ENCODE data around the gene IGSF21. TPM values are rescaled to one million over a fixed set of nuclear protein-coding genes. Genes with fewer than 3 reads are reported as not detected.

Gene IGSF21
- polyA plus RNA-seq, 1 of the 3 experiments (the other 2 are of a cell fraction): not detected

GRCh38 chr1:18062185-18062584 is 45.4 kb upstream of the IGSF21 start:
- Histone ChIP-seq H2AFZ (ENCODE audit: low read depth) (no peak overlapping the region), H4K20me1 (ENCODE audit: insufficient read depth) (no peaks in the 10 kb centered on the region), H3K4me3 (ENCODE audit: low read depth in 2 of 2, low read length in 1 of 2) (no peak overlapping the region), H3K4me2 (no peak overlapping the region), H3F3A (replicated peaks; ENCODE audit: insufficient read depth) (no peaks in the 10 kb centered on the region), H3K9ac (no peak overlapping the region), H3K36me3 (replicated peaks in 1 of 2; ENCODE audit: control insufficient read depth in 1 of 2, insufficient read depth in 2 of 2, low read length in 1 of 2) (no peaks in the 10 kb centered on the region), H3K9me2 (no peaks in the 10 kb centered on the region), H3K4me1 (ENCODE audit: control insufficient read depth in 1 of 2, insufficient read depth in 2 of 2, low read depth in 1 of 2, low read length in 1 of 2) (peaks cover 0 to 11% of the 10 kb centered on the region in 2 experiments; a peak in 1 of 4 replicates), H3K79me2 (ENCODE audit: insufficient read depth) (no peaks in the 10 kb centered on the region), H3K9me3 (no peaks in the 10 kb centered on the region), H3K27me3 (ENCODE audit: insufficient read depth) (no peaks in the 10 kb centered on the region), H3K27ac (ENCODE audit: low read depth in 2 of 2, low read length in 1 of 2) (no peak overlapping the region)
- no peak for DNase-seq
- WGBS (ENCODE audit: low lambda C conversion rate): 58% methylated on average over 3 of the region's 3 CpGs
- CTCF ChIA-PET: no interaction called here
- POLR2A ChIA-PET: no interaction called here
- TF ChIP-seq GATA2 (CRISPR knock-in tag; IDR thresholded peaks at IDR 0.05): no peak
- TF ChIP-seq GABPA (IDR thresholded peaks at IDR 0.05; ENCODE audit: low read depth): no peak
- no peak for TF ChIP-seq RXRA (IDR thresholded peaks at IDR 0.05; ENCODE audit: borderline replicate concordance, low read depth)
- TF ChIP-seq SIN3A (IDR thresholded peaks at IDR 0.05; ENCODE audit: borderline replicate concordance, low read depth, low read length): no peak
- TF ChIP-seq, protein P1, sequence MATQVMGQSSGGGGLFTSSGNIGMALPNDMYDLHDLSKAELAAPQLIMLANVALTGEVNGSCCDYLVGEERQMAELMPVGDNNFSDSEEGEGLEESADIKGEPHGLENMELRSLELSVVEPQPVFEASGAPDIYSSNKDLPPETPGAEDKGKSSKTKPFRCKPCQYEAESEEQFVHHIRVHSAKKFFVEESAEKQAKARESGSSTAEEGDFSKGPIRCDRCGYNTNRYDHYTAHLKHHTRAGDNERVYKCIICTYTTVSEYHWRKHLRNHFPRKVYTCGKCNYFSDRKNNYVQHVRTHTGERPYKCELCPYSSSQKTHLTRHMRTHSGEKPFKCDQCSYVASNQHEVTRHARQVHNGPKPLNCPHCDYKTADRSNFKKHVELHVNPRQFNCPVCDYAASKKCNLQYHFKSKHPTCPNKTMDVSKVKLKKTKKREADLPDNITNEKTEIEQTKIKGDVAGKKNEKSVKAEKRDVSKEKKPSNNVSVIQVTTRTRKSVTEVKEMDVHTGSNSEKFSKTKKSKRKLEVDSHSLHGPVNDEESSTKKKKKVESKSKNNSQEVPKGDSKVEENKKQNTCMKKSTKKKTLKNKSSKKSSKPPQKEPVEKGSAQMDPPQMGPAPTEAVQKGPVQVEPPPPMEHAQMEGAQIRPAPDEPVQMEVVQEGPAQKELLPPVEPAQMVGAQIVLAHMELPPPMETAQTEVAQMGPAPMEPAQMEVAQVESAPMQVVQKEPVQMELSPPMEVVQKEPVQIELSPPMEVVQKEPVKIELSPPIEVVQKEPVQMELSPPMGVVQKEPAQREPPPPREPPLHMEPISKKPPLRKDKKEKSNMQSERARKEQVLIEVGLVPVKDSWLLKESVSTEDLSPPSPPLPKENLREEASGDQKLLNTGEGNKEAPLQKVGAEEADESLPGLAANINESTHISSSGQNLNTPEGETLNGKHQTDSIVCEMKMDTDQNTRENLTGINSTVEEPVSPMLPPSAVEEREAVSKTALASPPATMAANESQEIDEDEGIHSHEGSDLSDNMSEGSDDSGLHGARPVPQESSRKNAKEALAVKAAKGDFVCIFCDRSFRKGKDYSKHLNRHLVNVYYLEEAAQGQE (IDR thresholded peaks at IDR 0.05; ENCODE audit: low read depth, low read length): peak; percentile 63; the same call in 1 of the 2 replicates
- TF ChIP-seq YY1 (IDR thresholded peaks at IDR 0.05; ENCODE audit: low read depth): no peak

DNA sequence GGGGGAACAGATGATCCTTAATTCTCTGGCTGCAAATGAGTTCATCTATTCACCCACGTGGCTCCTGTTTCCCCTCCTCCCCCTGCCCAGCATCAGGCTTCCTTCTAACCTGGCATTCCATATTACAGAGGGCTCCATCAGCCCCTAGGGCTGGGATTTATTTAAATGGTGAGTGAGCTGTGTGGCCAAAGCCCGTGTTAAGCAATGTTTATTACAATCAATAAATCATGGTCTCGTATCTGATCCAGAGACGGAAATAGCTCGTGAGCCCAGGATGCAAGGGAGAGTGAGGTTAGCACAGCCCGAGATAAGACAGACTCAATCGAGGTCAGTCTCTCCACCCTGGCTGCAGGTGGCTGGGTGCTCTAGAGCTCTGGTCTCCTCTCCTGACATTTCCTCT is 43.1 kb upstream of the IGSF21 start:
- Histone ChIP-seq H3F3A (replicated peaks; ENCODE audit: insufficient read depth) (no peaks in the 10 kb centered on the region), H3K79me2 (ENCODE audit: insufficient read depth) (no peaks in the 10 kb centered on the region), H4K20me1 (ENCODE audit: insufficient read depth) (no peaks in the 10 kb centered on the region), H3K9me3 (no peaks in the 10 kb centered on the region), H3K4me2 (no peak overlapping the region), H3K27me3 (ENCODE audit: insufficient read depth) (no peaks in the 10 kb centered on the region), H3K9ac (no peak overlapping the region), H3K36me3 (replicated peaks in 1 of 2; ENCODE audit: control insufficient read depth in 1 of 2, insufficient read depth in 2 of 2, low read length in 1 of 2) (no peaks in the 10 kb centered on the region), H3K4me1 (ENCODE audit: control insufficient read depth in 1 of 2, insufficient read depth in 2 of 2, low read depth in 1 of 2, low read length in 1 of 2) (peaks cover 0 to 11% of the 10 kb centered on the region in 2 experiments; a peak in 1 of 4 replicates), H2AFZ (ENCODE audit: low read depth) (no peak overlapping the region), H3K9me2 (no peaks in the 10 kb centered on the region), H3K27ac (ENCODE audit: low read depth in 2 of 2, low read length in 1 of 2) (no peak overlapping the region), H3K4me3 (ENCODE audit: low read depth in 2 of 2, low read length in 1 of 2) (no peak overlapping the region)
- TF ChIP-seq EP300 (IDR thresholded peaks at IDR 0.05; ENCODE audit: borderline replicate concordance in 1 of 2, low read depth in 1 of 2, low read length in 1 of 2) (peak in 1 of 2 experiments; percentile 28; a peak in 1 of 4 replicates), GATA2 (CRISPR knock-in tag; IDR thresholded peaks at IDR 0.05) (peak; percentile 88), CHD2 (IDR thresholded peaks at IDR 0.05; ENCODE audit: low read length, partially characterized antibody) (peak; percentile 23), RFX5 (IDR thresholded peaks at IDR 0.05; ENCODE audit: low read length) (no peak), RCOR1 (IDR thresholded peaks at IDR 0.05; ENCODE audit: low read length) (peak; percentile 77; the same call in 1 of the 2 replicates)
- ChIA-PET POLR2A (no interaction called here), CTCF (interaction anchor here (0.8 to 2.0 kb wide), 7 partner anchors 9 to 146 kb away, joined by 3 to 5 read pairs (median 4); partner anchors contain the start of gene IGSF21)
- DNase-seq: peak; percentile 70
- 5% methylated on average over 7 of the region's 7 CpGs for WGBS (ENCODE audit: low lambda C conversion rate)
